Astrocyte (in vitro differentiated cells and primary cell): ENCODE results near the gene DNAH1. TPM values are rescaled to one million over a fixed set of nuclear protein-coding genes. Genes with fewer than 3 reads are reported as not detected.

ENCODE experiments used
- DNase-seq: peaks from one replicate; pipeline ENCODE4 v3.0.0-alpha.2; 2010; ENCODE audit warnings: low read depth
- FAIRE-seq: peaks from 2 replicates; lab custom pipeline; 2011; peaks lifted over from hg19 to GRCh38; lab: Jason Lieb, UNC
- H2AFZ ChIP-seq: 2 replicates; pipeline ENCODE4 v1.6.0; 2012; ENCODE audit warnings: low read depth, low read length, inconsistent platforms
- H3K27ac ChIP-seq: 2 replicates; pipeline ENCODE4 v1.5.1; 2011; ENCODE audit warnings: low read depth, low read length, inconsistent platforms
- H3K27me3 ChIP-seq: 2 replicates; pipeline ENCODE4 v1.6.0; 2011; ENCODE audit warnings: low read length, inconsistent platforms; ENCODE audit not compliant: insufficient read depth
- H3K36me3 ChIP-seq: 2 replicates; pipeline ENCODE4 v1.5.1; 2011; ENCODE audit warnings: low read length, inconsistent platforms; ENCODE audit not compliant: insufficient read depth
- H3K4me1 ChIP-seq: 2 replicates; pipeline ENCODE4 v1.5.1; 2011; ENCODE audit warnings: low read length, inconsistent platforms; ENCODE audit not compliant: insufficient read depth
- H3K4me2 ChIP-seq: 2 replicates; pipeline ENCODE4 v1.6.0; 2012; ENCODE audit warnings: low read length, inconsistent platforms
- H3K4me3 ChIP-seq: 2 replicates; pipeline ENCODE4 v1.5.1; 2011; ENCODE audit warnings: low read depth, mild to moderate bottlenecking, low read length, inconsistent platforms; ENCODE audit not compliant: insufficient read depth
- H3K79me2 ChIP-seq: 2 replicates; pipeline ENCODE4 v1.6.0; 2012; ENCODE audit warnings: mild to moderate bottlenecking, low read length, inconsistent platforms; ENCODE audit not compliant: insufficient read depth
- H3K9ac ChIP-seq: 2 replicates; pipeline ENCODE4 v1.6.0; 2012; ENCODE audit warnings: mild to moderate bottlenecking, low read length, inconsistent platforms
- H3K9me3 ChIP-seq: 2 replicates; pipeline ENCODE4 v1.5.1; 2012; ENCODE audit warnings: low read depth, mild to moderate bottlenecking, low read length, inconsistent platforms; ENCODE audit not compliant: insufficient read depth
- H4K20me1 ChIP-seq: 2 replicates; pipeline ENCODE4 v1.6.0; 2012; ENCODE audit warnings: low read length, inconsistent platforms; ENCODE audit not compliant: insufficient read depth
- H3K27ac Mint-ChIP-seq: one replicate; pipeline ENCODE4 v1.8.0; 2021; ENCODE audit warnings: mild to moderate bottlenecking, mixed read lengths; ENCODE audit not compliant: unreplicated experiment
- H3K27me3 Mint-ChIP-seq: one replicate; pipeline ENCODE4 v1.8.0; 2021; ENCODE audit warnings: low read depth, mixed read lengths; ENCODE audit not compliant: unreplicated experiment
- H3K36me3 Mint-ChIP-seq: one replicate; pipeline ENCODE4 v1.8.0; 2021; ENCODE audit warnings: low read depth, mixed read lengths; ENCODE audit not compliant: unreplicated experiment
- H3K4me1 Mint-ChIP-seq: one replicate; pipeline ENCODE4 v1.8.0; 2021; ENCODE audit warnings: low read depth, mixed read lengths; ENCODE audit not compliant: unreplicated experiment
- H3K4me3 Mint-ChIP-seq: one replicate; pipeline ENCODE4 v1.8.0; 2021; ENCODE audit warnings: mild to moderate bottlenecking, moderate library complexity, mixed read lengths; ENCODE audit not compliant: unreplicated experiment
- H3K9me3 Mint-ChIP-seq: one replicate; pipeline ENCODE4 v1.8.0; 2021; ENCODE audit warnings: mild to moderate bottlenecking, mixed read lengths; ENCODE audit not compliant: unreplicated experiment
- EZH2 ChIP-seq: IDR thresholded peaks from 2 replicates; pipeline ENCODE4 v1.6.1; 2012; ENCODE audit warnings: mild to moderate bottlenecking, low read length, inconsistent platforms; ENCODE audit not compliant: insufficient read depth
- total RNA-seq: library from RNA; stranded (reverse); gene quantifications from 2 replicates; pipeline ENCODE4 v1.2.1, GENCODE V29; 2021
- TF ChIP-seq, protein P1 (sequence below): IDR thresholded peaks from 2 replicates; pipeline ENCODE4 v1.5.1; 2011; ENCODE audit warnings: low read depth, mild to moderate bottlenecking, inconsistent platforms, low read length, moderate library complexity; ENCODE audit not compliant: insufficient read depth

Gene DNAH1
- total RNA-seq, 1 donor from 2014 or later = 2.3 TPM

DNA sequence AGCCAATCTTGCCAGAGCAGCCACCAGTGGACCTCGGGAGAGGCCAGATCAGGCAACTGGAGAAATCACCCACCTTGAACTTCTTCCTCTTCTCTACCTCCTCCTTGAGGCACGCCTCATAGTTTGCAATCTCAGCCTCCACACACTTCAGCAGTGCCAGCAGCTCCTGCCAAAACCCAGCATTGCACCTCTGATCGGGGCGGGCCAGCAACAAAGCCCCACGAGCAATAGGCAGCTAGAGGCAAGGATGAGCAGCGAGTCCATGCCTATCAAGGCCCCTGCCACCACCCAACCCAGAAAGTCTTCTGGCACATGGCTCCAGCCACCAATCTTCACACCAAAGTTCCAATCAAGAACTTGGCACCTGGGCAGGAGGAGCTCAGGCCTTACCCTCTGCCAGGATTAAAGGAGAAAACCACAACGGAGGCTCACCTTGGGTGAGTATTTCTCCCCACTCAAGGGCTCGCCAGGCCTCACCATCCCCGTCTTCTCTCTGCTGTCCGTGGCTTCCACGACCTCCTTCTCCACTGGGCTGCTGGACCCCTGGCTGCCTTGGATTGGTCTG is 86.7 kb downstream of the DNAH1 start:
- Histone ChIP-seq H3K27me3 (no peaks in the 10 kb centered on the region), H3K36me3 (peaks cover 16% of the 10 kb centered on the region), H3K4me1 (no peaks in the 10 kb centered on the region), H3K9ac (no peak overlapping the region), H3K9me3 (no peaks in the 10 kb centered on the region), H2AFZ (no peak overlapping the region), H3K79me2 (peaks cover 18% of the 10 kb centered on the region), H4K20me1 (peaks cover 21% of the 10 kb centered on the region), H3K27ac (no peak overlapping the region), H3K4me3 (no peak overlapping the region), H3K4me2 (no peak overlapping the region)
- Mint-ChIP-seq H3K4me3 (no peak overlapping the region), H3K9me3 (no peaks in the 10 kb centered on the region), H3K27me3 (no peaks in the 10 kb centered on the region), H3K36me3 (peaks cover 22% of the 10 kb centered on the region), H3K4me1 (no peaks in the 10 kb centered on the region), H3K27ac (no peak overlapping the region)
- TF ChIP-seq EZH2 = no peak
- FAIRE-seq (no peak), DNase-seq (no peak)

- Mint-ChIP-seq H3K27ac (no peak overlapping the region), H3K9me3 (no peaks in the 10 kb centered on the region), H3K27me3 (no peaks in the 10 kb centered on the region), H3K4me1 (peaks cover 3% of the 10 kb centered on the region), H3K4me3 (no peak overlapping the region), H3K36me3 (peaks cover 26% of the 10 kb centered on the region)
- H3K27me3 ChIP-seq = no peaks in the 10 kb centered on the region
- no peak overlapping the region for H3K4me3 ChIP-seq
- no peak overlapping the region for H2AFZ ChIP-seq
- DNase-seq = no peak
- H3K79me2 ChIP-seq = peaks cover 24% of the 10 kb centered on the region
- H3K9ac ChIP-seq = no peak overlapping the region
- peaks cover 3% of the 10 kb centered on the region for H3K4me1 ChIP-seq
- H4K20me1 ChIP-seq = peaks cover 21% of the 10 kb centered on the region
- H3K36me3 ChIP-seq = peaks cover 17% of the 10 kb centered on the region
- no peak for FAIRE-seq
- no peak for TF ChIP-seq EZH2
- TF ChIP-seq, protein P1, sequence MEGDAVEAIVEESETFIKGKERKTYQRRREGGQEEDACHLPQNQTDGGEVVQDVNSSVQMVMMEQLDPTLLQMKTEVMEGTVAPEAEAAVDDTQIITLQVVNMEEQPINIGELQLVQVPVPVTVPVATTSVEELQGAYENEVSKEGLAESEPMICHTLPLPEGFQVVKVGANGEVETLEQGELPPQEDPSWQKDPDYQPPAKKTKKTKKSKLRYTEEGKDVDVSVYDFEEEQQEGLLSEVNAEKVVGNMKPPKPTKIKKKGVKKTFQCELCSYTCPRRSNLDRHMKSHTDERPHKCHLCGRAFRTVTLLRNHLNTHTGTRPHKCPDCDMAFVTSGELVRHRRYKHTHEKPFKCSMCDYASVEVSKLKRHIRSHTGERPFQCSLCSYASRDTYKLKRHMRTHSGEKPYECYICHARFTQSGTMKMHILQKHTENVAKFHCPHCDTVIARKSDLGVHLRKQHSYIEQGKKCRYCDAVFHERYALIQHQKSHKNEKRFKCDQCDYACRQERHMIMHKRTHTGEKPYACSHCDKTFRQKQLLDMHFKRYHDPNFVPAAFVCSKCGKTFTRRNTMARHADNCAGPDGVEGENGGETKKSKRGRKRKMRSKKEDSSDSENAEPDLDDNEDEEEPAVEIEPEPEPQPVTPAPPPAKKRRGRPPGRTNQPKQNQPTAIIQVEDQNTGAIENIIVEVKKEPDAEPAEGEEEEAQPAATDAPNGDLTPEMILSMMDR = no peak
- H3K4me2 ChIP-seq = no peak overlapping the region
- no peak overlapping the region for H3K27ac ChIP-seq
- H3K9me3 ChIP-seq = no peaks in the 10 kb centered on the region
Measured at GRCh38 chr3:52403271-52403841, 87.2 kb downstream of the DNAH1 start.

- no peaks in the 10 kb centered on the region for H3K27me3 ChIP-seq
- H3K9ac ChIP-seq = no peak overlapping the region
- Mint-ChIP-seq H3K27me3 (no peaks in the 10 kb centered on the region), H3K9me3 (no peaks in the 10 kb centered on the region), H3K4me1 (peaks cover 9% of the 10 kb centered on the region), H3K36me3 (peaks cover 29% of the 10 kb centered on the region), H3K4me3 (no peak overlapping the region), H3K27ac (no peak overlapping the region)
- H3K4me3 ChIP-seq = no peak overlapping the region
- H3K4me1 ChIP-seq = peaks cover 8% of the 10 kb centered on the region
- H2AFZ ChIP-seq = no peak overlapping the region
- peaks cover 17% of the 10 kb centered on the region for H3K36me3 ChIP-seq
- no peaks in the 10 kb centered on the region for H3K9me3 ChIP-seq
- DNase-seq = no peak
- H4K20me1 ChIP-seq = peaks cover 21% of the 10 kb centered on the region
- H3K4me2 ChIP-seq = no peak overlapping the region
- no peak for FAIRE-seq
- TF ChIP-seq EZH2 = no peak
- TF ChIP-seq, protein P1 = no peak
- no peak overlapping the region for H3K27ac ChIP-seq
- peaks cover 30% of the 10 kb centered on the region for H3K79me2 ChIP-seq
Measured at GRCh38 chr3:52403955-52404354, 87.8 kb downstream of the DNAH1 start.
